HEK293T (cell line): ENCODE data around the gene LEFTY2.

Experiments used
- CTCF ChIA-PET: fragments of 350-600 bp; formaldehyde crosslinking; extraction: SDS; loops from one replicate; lab custom pipeline; 2021; ENCODE audit warnings: antibody characterized with exemption, inconsistent platforms; lab: Yijun Ruan, JAX
- POLR2A ChIA-PET: fragments of 350-600 bp; formaldehyde crosslinking; extraction: SDS; loops from one replicate; lab custom pipeline; 2020; ENCODE audit warnings: antibody characterized with exemption, inconsistent platforms; lab: Yijun Ruan, JAX
- DNase-seq: peaks from one replicate; pipeline ENCODE4 v3.0.0; 2012; ENCODE audit warnings: mixed read lengths; ENCODE audit errors: extremely low spot score
- ARNT ChIP-seq: fragments of 450-650 bp; IDR thresholded peaks from 2 replicates; pipeline ENCODE4 v1.6.1; 2017; ENCODE audit warnings: mild to moderate bottlenecking
- BHLHE40 ChIP-seq: fragments of 450-650 bp; IDR thresholded peaks from 2 replicates; pipeline ENCODE4 v1.6.1; 2016; ENCODE audit warnings: mild to moderate bottlenecking, moderate library complexity, borderline replicate concordance
- CTBP1 ChIP-seq: fragments of 450-650 bp; IDR thresholded peaks from 2 replicates; pipeline ENCODE4 v1.6.1; 2016; ENCODE audit warnings: borderline replicate concordance
- ELF4 ChIP-seq: fragments of 450-650 bp; IDR thresholded peaks from 2 replicates; pipeline ENCODE4 v1.6.1; 2017; ENCODE audit warnings: antibody characterized with exemption
- FOXA1 ChIP-seq: fragments of 450-650 bp; IDR thresholded peaks from 2 replicates; pipeline ENCODE4 v1.6.1; 2016; ENCODE audit warnings: mild to moderate bottlenecking
- FOXK2 ChIP-seq: fragments of 450-650 bp; IDR thresholded peaks from 2 replicates; pipeline ENCODE4 v1.6.1; 2016; ENCODE audit warnings: mild to moderate bottlenecking
- FOXM1 ChIP-seq: fragments of 450-650 bp; IDR thresholded peaks from 2 replicates; pipeline ENCODE4 v1.6.1; 2017; ENCODE audit warnings: mild to moderate bottlenecking, borderline replicate concordance
- HDGF ChIP-seq: fragments of 450-650 bp; IDR thresholded peaks from 2 replicates; pipeline ENCODE4 v1.6.1; 2017; ENCODE audit warnings: antibody characterized with exemption, borderline replicate concordance
- L3MBTL2 ChIP-seq: fragments of 450-650 bp; conservative IDR thresholded peaks from 2 replicates; pipeline ENCODE4 v1.6.1; 2016; ENCODE audit warnings: mild to moderate bottlenecking
- LEF1 ChIP-seq: fragments of 450-650 bp; IDR thresholded peaks from 2 replicates; pipeline ENCODE4 v1.6.1; 2017; ENCODE audit warnings: mild to moderate bottlenecking, borderline replicate concordance
- NFRKB ChIP-seq: fragments of 450-650 bp; IDR thresholded peaks from 2 replicates; pipeline ENCODE4 v1.6.1; 2016; ENCODE audit warnings: mild to moderate bottlenecking, moderate library complexity
- PKNOX1 ChIP-seq: fragments of 450-650 bp; IDR thresholded peaks from 2 replicates; pipeline ENCODE4 v1.6.1; 2016
- SP1 ChIP-seq: fragments of 450-650 bp; IDR thresholded peaks from 2 replicates; pipeline ENCODE4 v1.6.1; 2017
- SUZ12 ChIP-seq: fragments of 450-650 bp; IDR thresholded peaks from 2 replicates; pipeline ENCODE4 v1.6.1; 2016; ENCODE audit warnings: mild to moderate bottlenecking
- TARDBP ChIP-seq: fragments of 450-650 bp; IDR thresholded peaks from 2 replicates; pipeline ENCODE4 v1.6.1; 2016
- ZNF384 ChIP-seq: fragments of 450-650 bp; IDR thresholded peaks from 2 replicates; pipeline ENCODE4 v1.6.1; 2016

LEFTY2 gene

GRCh38 chr1:225917536-225917935 lies 23.5 kb downstream of the LEFTY2 start:
- CTCF ChIA-PET = no interaction called here
- POLR2A ChIA-PET = no interaction called here
- no peak for DNase-seq
- no peak for TF ChIP-seq SP1
- TF ChIP-seq LEF1 = no peak
- TF ChIP-seq NFRKB = no peak
- no peak for TF ChIP-seq ELF4
- no peak for TF ChIP-seq FOXA1
- TF ChIP-seq BHLHE40 = no peak
- TF ChIP-seq ZNF384 = no peak
- no peak for TF ChIP-seq FOXM1
- no peak for TF ChIP-seq FOXK2
- no peak for TF ChIP-seq L3MBTL2
- TF ChIP-seq ARNT = no peak

GRCh38 chr1:225917101-225917500 lies 23.9 kb downstream of the LEFTY2 start:
- CTCF ChIA-PET = no interaction called here
- TF ChIP-seq LEF1 (no peak), CTBP1 (no peak), NFRKB (no peak), ARNT (no peak), BHLHE40 (no peak), FOXA1 (no peak), FOXM1 (no peak), L3MBTL2 (no peak), HDGF (no peak), SP1 (no peak), ELF4 (no peak), SUZ12 (no peak), FOXK2 (no peak)
- no peak for DNase-seq
- POLR2A ChIA-PET = no interaction called here

GRCh38 chr1:225915538-225915991 lies 25.5 kb downstream of the LEFTY2 start:
- POLR2A ChIA-PET = interaction anchor here (0.8 to 1.0 kb wide), 3 partner anchors 9 to 168 kb away, joined by 3 read pairs; partner anchors contain the start of gene PYCR2
- CTCF ChIA-PET = no interaction called here
- TF ChIP-seq FOXK2 (no peak), FOXM1 (no peak), NFRKB (no peak), ARNT (no peak), SP1 (no peak), L3MBTL2 (no peak), ELF4 (no peak), SUZ12 (no peak), TARDBP (no peak), FOXA1 (no peak), PKNOX1 (no peak), LEF1 (no peak), HDGF (no peak)
- DNase-seq = no peak

GRCh38 chr1:225914947-225915346 lies 26.1 kb downstream of the LEFTY2 start:
- ChIA-PET CTCF (no interaction called here), POLR2A (interaction anchor here (0.8 to 1.4 kb wide), 3 partner anchors 9 to 24 kb away, joined by 3 to 10 read pairs (median 3); partner anchors contain the start of gene PYCR2)
- no peak for TF ChIP-seq ELF4
- no peak for DNase-seq

GRCh38 chr1:225914391-225914790 lies 26.6 kb downstream of the LEFTY2 start:
- TF ChIP-seq SP1 = no peak
- TF ChIP-seq TARDBP = no peak
- no peak for TF ChIP-seq ELF4
- TF ChIP-seq FOXK2 = no peak
- no peak for TF ChIP-seq CTBP1
- no peak for TF ChIP-seq PKNOX1
- TF ChIP-seq FOXM1 = no peak
- TF ChIP-seq NFRKB = no peak
- ChIA-PET POLR2A (interaction anchor here (0.7 to 1.4 kb wide), 2 partner anchors 10 to 137 kb away, joined by 3 to 10 read pairs; partner anchors contain the start of genes PYCR2 and SRP9), CTCF (no interaction called here)
- no peak for DNase-seq

GRCh38 chr1:225911191-225912130 lies 29.6 kb downstream of the LEFTY2 start:
- ChIA-PET CTCF (interaction anchor here (0.9 kb wide), 1 partner anchor 12 kb away, joined by 3 read pairs; no protein-coding TSS in a partner anchor), POLR2A (interaction anchor here (0.8 kb wide), 1 partner anchor 12 kb away, joined by 4 read pairs; the partner anchor contains the start of gene PYCR2)
- DNase-seq = no peak
- TF ChIP-seq NFRKB (no peak), LEF1 (0 out of 2 replicates have a peak, but pooled peaks have one; percentile 36), TARDBP (no peak), PKNOX1 (no peak)
